Measurements from ENCODE around the gene NTRK1.

Gene NTRK1

DNA sequence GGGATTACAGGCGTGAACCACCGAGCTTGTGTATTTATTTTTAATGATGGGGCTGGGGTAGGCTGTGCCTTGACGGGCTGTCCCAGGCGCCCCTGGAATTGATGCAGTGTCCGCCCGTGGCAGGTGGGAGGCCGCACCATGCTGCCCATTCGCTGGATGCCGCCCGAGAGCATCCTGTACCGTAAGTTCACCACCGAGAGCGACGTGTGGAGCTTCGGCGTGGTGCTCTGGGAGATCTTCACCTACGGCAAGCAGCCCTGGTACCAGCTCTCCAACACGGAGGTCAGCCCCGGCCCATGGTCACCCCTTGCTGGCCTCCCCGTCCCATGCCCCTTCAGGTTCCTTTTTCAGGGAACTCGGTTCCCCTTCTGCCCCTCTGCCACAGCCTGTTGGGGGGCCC lies 19.2 kb downstream of the NTRK1 start:
- no peak for DNase-seq

- no peak for DNase-seq
These were observed 19.8 kb downstream of the NTRK1 start for GRCh38 chr1:156880473-156880872.

- DNase-seq = no peak
These were observed 20.4 kb downstream of the NTRK1 start for GRCh38 chr1:156881101-156881500.

GRCh38 chr1:156881663-156882062 lies 21.0 kb downstream of the NTRK1 start:
- DNase-seq = no peak

DNA sequence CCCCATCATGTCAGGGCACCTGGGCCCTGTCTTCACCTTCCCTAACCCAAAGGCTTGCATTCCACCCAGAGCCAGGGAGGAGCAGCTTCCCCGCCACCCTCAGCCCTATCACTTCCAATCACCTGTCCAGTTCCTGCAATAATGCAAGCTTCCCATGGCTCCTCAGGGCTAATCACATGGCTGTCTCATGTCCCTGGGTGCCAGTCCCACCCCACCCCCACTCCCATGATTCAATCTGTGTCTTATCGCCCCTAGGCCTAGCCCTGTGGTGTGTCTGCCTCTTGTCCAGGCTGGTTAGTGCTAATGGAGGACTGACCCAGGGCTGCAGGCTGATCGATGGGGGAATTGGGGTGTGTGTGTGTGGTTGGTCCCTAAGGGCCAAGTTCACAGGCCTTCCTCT lies 21.9 kb downstream of the NTRK1 start:
- DNase-seq = no peak

GRCh38 chr1:156883919-156884318 lies 23.3 kb downstream of the NTRK1 start:
- no peak for DNase-seq

- no peak for DNase-seq
These were observed 24.0 kb downstream of the NTRK1 start for GRCh38 chr1:156884560-156885184.

GRCh38 chr1:156885314-156885713 lies 24.6 kb downstream of the NTRK1 start:
- no peak for DNase-seq

GRCh38 chr1:156885880-156886355 lies 25.3 kb downstream of the NTRK1 start:
- no peak for DNase-seq

DNA sequence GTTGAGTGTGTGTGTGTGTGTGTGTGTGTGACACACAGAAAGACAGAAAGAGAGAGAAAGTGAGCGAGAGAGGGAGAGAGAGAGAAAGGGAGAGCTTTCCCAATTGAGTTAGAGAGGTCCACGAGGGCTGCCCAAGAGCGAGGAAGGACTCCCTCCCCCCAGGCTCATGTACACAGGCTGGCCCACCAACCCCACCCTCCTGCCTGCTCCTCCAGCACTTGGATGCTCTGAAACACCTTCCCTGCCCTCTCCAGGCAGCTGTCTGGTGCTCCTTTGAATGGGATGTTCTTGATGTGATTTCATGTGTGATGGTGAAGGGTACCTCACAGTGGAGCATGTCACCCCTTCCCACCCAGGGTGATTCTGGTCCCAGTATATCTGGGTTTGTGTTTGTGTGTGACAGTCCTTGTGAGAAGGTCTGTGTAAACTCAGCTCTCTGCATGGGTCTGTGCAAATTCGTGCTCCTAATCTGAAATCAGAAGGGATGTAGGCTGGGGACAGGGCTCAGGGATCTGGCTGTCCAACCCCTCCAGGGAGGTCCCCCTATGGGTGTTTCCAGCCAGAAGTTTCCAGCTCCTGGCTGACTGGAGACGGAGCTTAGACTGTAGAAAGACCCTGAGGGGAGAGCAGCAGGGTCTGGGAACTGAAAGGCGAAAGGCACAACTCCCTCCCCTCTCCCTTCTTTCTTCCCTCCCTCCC lies 26.1 kb downstream of the NTRK1 start:
- no peak for DNase-seq

DNA sequence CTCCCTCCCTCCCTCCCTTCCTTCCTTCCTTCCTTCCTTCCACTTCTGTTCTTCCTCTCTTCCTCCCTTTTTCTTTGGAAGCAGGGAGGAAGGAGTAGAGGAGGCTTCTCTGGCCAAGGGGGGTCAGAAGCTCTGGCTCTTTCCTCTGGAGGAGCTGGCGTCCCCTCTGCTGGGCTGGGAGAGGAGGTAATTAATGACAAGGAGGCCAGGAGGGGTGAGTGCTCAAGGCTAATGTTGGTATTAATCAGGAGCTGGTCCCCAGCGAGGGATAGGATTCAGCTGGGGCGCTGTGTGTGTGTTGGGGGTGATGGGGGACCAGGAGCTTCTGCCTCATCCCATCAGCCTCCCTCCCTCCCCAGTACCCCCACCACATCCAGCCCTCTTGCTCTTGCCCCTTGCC lies 26.7 kb downstream of the NTRK1 start:
- DNase-seq = no peak

- DNase-seq = no peak
These were observed 27.1 kb downstream of the NTRK1 start for GRCh38 chr1:156887734-156888133.

DNA sequence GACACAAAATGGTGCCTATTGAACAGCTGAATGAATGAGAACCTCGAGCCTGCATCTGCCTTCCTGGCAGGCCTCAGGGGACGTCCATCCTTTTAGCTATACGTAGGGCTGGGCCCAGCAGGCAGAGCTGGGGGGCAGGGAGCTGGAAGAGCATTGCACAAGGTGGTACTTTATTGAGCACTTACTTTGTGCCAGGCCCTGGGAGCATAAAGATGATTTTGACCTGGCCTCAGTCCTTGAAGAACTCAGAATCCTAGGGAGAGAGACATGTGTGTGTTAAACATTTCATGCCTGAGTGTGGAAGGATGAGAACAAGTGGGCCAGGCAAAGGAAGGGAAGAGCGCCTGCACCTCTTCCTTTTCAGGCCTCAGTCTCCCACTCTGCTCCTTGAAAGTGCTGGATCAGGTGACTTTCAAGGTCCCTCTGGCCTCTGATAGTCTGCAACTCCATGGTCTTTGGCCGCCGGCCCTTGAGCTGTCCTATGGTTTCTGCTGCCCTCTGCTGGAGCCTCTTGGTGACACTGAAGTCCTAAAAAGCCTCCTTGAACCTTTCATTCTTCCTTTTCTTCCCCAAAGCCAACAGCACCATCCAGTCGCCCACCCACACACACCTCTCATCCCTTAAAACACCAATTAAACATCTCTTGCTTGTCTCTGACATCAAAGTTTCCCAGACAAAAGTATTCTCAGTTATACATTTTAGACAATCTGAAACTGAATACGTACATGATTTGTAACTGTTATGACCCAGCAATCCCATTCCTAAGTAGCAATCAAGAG lies 29.3 kb downstream of the NTRK1 start:
- DNase-seq = peak in 51 of 56 donors; percentile 9 to 86 (median 52)

- peak in 52 of 56 donors; percentile 8 to 84 (median 42) for DNase-seq
These were observed 31.8 kb downstream of the NTRK1 start for GRCh38 chr1:156892190-156893047.

DNA sequence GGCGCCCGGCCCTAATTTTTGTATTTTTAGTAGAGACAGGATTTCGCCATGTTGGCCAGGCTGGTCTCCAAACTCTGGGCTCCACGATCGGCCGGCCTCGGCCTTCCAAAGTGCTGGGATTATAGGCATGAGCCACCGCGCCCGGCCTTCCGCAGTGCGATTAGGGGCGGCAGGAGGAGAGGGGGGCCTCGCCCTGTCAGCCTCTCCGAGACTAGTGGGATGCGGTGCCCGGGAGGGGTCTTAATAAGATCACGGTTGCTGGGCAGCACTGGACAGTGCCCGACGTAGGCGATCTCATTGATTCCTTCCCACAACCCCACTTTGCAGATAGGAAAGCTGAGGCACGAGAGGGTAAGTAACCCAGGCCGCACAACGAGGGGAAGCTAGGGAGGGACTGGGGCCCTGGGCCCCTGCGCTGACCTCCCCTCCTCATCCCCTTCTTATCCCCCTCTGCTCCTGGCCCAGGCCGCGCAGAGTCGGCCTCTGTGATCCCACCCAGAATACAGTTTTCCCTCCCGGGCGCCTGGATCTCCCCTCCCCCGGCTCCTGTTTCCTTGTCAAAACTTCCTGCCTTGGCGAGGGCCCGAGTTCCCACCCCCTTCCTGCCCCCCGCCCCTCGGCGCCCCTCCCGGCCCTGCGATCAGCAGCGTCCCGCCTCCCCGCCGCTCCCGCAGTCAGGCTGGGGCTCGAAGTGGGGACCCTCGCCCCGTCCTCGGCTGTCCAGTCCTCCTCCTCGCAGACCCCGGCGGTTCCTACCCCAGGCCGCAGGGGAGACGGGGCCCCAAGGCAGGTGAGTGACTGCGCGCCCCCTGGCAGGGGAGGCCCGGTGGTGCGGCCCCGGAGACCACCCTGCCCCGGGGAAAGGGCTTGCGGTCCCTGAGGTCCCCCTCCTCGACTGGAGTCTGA lies 32.6 kb downstream of the NTRK1 start, which contains the start of gene PEAR1:
Gene PEAR1, plus strand, starts transcription at position 671 of the 906 bp plus-strand sequence. CDS start 10,209 bp downstream, outside the sequence.
- no peak for DNase-seq

GRCh38 chr1:156894001-156894400 lies 33.3 kb downstream of the NTRK1 start:
- DNase-seq = no peak

- no peak for DNase-seq
These were observed 34.2 kb downstream of the NTRK1 start for GRCh38 chr1:156894711-156895454.

GRCh38 chr1:156895455-156895812 lies 34.8 kb downstream of the NTRK1 start:
- DNase-seq = no peak

- DNase-seq = no peak
These were observed 35.3 kb downstream of the NTRK1 start for GRCh38 chr1:156895927-156896326.
